WERI-Rb-1 (cell line): ENCODE data around the gene MYO1G.
"Not testable (repeated sequence)": the region's sequence is repeated elsewhere in the genome, so short reads cannot be mapped to it uniquely, and the experiment has no call there.

Experiments
- DNase-seq: peaks from one replicate; pipeline ENCODE4 v3.0.0-alpha.2; 2020
- H3K27ac ChIP-seq: fragments of 250-450 bp; sonication (Bioruptor Pico); 2 replicates; pipeline ENCODE4 v1.5.1; 2020; ENCODE audit warnings: mild to moderate bottlenecking, moderate library complexity
- H3K27me3 ChIP-seq: fragments of 250-450 bp; sonication (Bioruptor Pico); 2 replicates; pipeline ENCODE4 v1.5.1; 2021; ENCODE audit warnings: mild to moderate bottlenecking, low read depth, moderate library complexity; ENCODE audit not compliant: insufficient read depth, severe bottlenecking
- H3K36me3 ChIP-seq: fragments of 250-450 bp; sonication (Bioruptor Pico); 2 replicates; pipeline ENCODE4 v1.5.1; 2020; ENCODE audit warnings: mild to moderate bottlenecking, moderate library complexity
- H3K4me3 ChIP-seq: 2 replicates; pipeline ENCODE4 v1.5.1; 2011; ENCODE audit warnings: low read depth, mild to moderate bottlenecking, control low read depth, low read length
- H3K9me3 ChIP-seq: fragments of 250-450 bp; sonication (Bioruptor Pico); 2 replicates; pipeline ENCODE4 v1.5.1; 2021; ENCODE audit warnings: mild to moderate bottlenecking, moderate library complexity; ENCODE audit not compliant: severe bottlenecking
- TF ChIP-seq, protein P1 (sequence below): IDR thresholded peaks from 2 replicates; pipeline ENCODE4 v1.5.1; 2011; ENCODE audit warnings: low read depth, mild to moderate bottlenecking, control low read depth, inconsistent platforms, low read length

The MYO1G gene

DNA sequence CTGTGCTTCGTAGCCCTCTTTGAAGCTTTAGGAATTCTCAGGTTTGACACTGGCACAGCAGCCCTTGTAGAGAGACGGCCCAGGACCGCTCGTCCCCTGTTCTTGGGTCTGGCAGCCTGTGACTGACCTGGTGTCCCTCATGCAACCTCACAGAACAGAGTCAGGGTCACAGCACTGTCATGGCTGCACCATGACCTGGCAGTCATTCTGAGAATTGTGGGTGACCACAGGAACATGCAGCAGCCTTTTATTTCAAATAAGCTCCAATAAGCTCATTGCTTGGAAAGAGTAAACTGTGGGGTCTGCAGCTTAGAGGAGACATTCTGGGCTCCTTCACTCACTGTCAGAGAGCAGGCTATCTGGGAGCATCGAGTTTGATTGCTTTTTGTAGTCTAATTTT, 42.5 kb downstream of the MYO1G start:
- H3K36me3 ChIP-seq = no peaks in the 10 kb centered on the region
- no peaks in the 10 kb centered on the region for H3K27me3 ChIP-seq
- H3K9me3 ChIP-seq = no peaks in the 10 kb centered on the region
- TF ChIP-seq, protein P1, sequence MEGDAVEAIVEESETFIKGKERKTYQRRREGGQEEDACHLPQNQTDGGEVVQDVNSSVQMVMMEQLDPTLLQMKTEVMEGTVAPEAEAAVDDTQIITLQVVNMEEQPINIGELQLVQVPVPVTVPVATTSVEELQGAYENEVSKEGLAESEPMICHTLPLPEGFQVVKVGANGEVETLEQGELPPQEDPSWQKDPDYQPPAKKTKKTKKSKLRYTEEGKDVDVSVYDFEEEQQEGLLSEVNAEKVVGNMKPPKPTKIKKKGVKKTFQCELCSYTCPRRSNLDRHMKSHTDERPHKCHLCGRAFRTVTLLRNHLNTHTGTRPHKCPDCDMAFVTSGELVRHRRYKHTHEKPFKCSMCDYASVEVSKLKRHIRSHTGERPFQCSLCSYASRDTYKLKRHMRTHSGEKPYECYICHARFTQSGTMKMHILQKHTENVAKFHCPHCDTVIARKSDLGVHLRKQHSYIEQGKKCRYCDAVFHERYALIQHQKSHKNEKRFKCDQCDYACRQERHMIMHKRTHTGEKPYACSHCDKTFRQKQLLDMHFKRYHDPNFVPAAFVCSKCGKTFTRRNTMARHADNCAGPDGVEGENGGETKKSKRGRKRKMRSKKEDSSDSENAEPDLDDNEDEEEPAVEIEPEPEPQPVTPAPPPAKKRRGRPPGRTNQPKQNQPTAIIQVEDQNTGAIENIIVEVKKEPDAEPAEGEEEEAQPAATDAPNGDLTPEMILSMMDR = no peak
- H3K27ac ChIP-seq = no peak overlapping the region
- no peak for DNase-seq
- H3K4me3 ChIP-seq = no peak overlapping the region

DNA sequence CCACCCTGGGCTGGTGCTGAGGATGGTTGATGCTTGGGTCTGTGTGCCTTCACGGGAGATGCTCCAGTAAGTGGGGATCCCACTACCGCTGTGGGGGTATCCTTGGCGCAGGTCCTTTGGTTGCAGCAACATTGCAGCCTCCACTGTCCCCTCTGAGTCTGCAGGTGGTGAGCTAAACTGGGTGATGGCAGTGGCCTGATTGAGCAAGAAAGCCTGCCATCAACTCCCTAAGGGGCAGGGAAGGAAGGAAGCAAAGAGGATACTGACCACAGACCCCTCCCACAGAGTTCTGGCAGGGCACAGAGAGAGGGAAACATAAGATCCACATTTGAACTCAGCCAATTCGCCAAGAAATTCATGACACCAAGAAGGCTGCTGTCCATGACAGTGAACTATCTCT, 43.2 kb downstream of the MYO1G start:
- Histone ChIP-seq H3K27me3 (no peaks in the 10 kb centered on the region), H3K27ac (no peak overlapping the region), H3K36me3 (no peaks in the 10 kb centered on the region), H3K9me3 (no peaks in the 10 kb centered on the region), H3K4me3 (no peak overlapping the region)
- TF ChIP-seq, protein P1 = no peak
- no peak for DNase-seq

DNA sequence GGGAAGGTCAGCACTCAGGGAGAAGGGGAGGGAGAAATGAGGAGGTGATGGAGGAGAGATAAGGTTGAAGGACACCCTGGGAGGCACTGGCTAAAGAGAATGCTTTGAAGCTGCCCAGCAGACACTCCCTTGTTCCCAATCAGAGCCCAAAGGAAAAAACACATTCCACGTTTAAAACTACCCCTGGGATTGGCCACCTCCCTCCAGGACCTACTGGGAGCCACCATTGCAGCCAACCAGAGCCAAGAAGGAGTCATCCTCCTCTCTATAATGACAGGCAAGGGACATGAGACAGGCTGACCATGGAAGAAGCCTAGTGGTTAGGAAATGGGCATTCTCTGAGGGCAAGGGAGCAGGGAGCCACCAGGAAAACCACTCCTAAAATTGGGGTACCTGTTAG, 43.8 kb downstream of the MYO1G start:
- Histone ChIP-seq H3K9me3 (no peaks in the 10 kb centered on the region), H3K36me3 (no peaks in the 10 kb centered on the region), H3K27ac (no peak overlapping the region), H3K4me3 (no peak overlapping the region), H3K27me3 (no peaks in the 10 kb centered on the region)
- DNase-seq = no peak
- TF ChIP-seq, protein P1 = no peak

DNA sequence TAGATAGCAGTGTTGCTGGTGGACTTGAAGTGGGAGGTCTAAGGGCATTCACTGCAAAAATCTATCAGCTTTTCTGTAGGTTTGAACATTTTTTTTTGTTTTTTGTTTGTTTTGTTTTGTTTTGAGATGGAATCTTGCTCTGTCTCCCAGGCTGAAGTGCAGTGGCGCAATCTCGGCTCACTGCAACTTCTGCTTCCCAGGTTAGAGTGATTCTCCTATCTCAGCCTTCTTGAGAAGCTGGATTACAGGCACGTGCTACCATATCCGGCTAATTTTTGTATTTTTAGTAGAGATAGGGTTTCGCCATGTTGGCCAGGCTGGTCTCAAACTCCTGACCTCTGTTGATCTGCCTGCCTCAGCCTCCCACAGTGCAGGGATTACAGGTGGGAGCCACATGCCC, 44.3 kb downstream of the MYO1G start:
- H3K4me3 ChIP-seq, H3K36me3 ChIP-seq, DNase-seq, H3K9me3 ChIP-seq, H3K27ac ChIP-seq, H3K27me3 ChIP-seq: not testable (repeated sequence)

DNA sequence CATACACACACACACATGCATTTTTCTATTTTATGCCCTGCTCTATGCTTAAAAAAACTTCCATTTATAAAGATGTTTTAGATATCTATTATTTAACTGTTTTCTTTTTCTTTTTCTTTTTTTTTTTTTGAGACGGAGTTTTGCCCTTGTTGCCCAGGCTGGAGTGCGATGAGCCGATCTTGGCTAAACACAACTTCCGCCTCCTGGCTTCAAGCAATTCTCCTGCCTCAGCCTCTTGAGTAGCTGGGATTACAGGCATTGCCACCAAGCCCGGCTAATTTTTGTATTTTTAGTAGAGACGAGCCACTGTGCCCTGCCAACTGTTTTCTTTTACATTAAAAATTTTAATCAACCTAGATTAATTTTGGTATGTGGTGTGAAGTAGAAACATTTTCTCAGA, 47.9 kb downstream of the MYO1G start:
- H3K9me3 ChIP-seq = no peaks in the 10 kb centered on the region
- H3K27ac ChIP-seq = no peak overlapping the region
- no peak overlapping the region for H3K4me3 ChIP-seq
- H3K36me3 ChIP-seq = no peaks in the 10 kb centered on the region
- DNase-seq = no peak
- TF ChIP-seq, protein P1 = no peak
- no peaks in the 10 kb centered on the region for H3K27me3 ChIP-seq

DNA sequence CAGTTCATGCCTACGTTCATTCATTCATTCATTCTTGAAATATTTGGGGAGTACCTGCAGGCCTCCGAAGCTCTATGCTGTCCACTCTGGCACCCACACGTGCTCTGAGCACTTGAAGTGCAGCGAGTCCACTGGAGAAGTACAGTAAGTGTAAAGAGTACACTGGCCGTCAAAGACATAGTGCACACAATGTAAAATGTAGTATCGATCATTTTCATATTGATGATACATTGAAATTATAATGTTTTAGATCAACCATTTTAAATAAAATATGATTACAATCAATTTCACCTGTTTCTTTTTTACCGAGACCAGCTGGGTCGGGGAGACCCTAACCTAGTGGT, 56.5 kb downstream of the MYO1G start:
- Histone ChIP-seq H3K4me3 (no peak overlapping the region), H3K36me3 (no peaks in the 10 kb centered on the region)
- TF ChIP-seq, protein P1 = no peak

More for the DNA sequence above, 56.5 kb downstream of the MYO1G start:
- Histone ChIP-seq H3K27me3 (no peaks in the 10 kb centered on the region), H3K27ac (no peak overlapping the region), H3K9me3 (no peaks in the 10 kb centered on the region)
- DNase-seq = no peak
